ENCODE results near the gene RPS6KA1.
"Not testable (repeated sequence)": the region's sequence is repeated elsewhere in the genome, so short reads cannot be mapped to it uniquely, and the experiment has no call there.

The RPS6KA1 gene

DNA sequence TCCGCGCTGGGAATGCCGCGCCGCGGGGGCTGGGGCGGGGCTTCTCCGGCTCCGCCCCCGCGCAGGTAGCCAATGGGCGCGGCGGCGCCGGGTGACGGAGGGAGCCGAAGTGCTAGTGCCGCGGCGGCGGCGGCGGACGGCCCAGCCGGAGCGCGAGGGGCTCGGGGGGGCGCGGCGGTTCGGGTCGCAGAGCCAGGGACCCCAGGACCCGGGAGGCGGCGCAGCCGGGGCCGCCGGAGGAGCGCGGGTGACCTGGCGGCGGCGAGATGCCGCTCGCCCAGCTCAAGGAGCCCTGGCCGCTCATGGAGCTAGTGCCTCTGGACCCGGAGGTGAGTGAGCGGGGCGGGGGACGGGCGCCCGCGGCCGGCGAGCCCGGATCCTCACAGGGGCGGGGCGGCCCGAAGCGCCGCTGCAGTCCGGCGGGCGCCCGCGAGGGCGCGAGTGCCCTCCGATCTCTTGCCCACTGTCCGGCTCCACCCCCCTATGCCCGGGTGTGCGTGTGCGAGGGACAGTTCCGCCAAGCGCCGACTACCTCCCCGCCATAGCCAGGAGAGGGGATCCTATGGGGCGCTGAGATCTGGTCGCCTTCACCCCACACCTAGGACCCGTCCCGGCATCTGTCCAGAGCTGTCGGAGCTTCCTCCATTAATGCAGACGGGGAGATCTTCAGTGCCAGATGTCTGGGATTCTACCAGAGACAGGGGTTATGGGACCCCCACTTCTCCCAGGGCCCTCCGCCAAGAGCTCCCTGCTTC lies at the start of gene RPS6KA1:
RPS6KA1 (plus strand) TSS at position 107 of the 755 bp plus-strand sequence; CDS start at position 267, 160 bp downstream.
- DNase-seq = no peak

DNA sequence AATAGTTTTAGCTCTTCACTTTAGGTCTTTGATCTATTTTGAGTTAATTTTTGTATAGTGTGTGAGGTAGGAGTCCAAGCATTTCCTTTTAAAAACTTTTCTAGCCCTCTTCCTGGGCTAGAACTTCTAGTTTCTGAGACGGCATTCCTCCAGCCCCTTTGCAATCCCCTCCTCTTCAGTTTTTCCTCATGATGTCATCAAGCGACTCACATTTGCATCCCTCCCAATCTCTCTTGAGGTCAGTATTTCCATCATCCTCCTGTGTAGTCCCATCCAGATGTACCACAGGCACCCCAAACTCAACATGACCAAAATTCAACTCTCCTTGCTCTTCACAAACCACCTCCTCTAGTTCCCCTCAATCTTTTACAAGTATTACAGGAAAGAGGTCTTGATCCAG lies 46.6 kb upstream of the RPS6KA1 start:
- no peak for DNase-seq

DNA sequence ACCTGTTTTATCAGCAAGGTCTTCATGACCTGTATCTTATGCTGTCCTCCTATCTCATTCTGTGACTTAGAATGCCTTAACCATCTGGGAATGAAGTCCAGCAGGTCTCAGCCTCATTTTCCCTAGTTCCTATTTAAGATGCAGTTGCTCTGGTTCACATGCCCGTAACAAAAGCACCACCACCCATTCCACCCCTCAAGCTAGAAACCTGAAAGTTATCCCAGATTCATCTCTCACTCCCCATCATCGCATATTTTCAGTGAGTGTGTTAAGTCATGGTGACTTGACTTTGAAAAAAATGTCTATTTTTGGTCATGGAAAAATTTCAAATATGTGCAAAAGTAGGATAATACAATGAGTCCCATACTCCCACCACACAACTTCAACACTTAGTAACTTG lies 45.6 kb upstream of the RPS6KA1 start:
- DNase-seq = no peak

DNA sequence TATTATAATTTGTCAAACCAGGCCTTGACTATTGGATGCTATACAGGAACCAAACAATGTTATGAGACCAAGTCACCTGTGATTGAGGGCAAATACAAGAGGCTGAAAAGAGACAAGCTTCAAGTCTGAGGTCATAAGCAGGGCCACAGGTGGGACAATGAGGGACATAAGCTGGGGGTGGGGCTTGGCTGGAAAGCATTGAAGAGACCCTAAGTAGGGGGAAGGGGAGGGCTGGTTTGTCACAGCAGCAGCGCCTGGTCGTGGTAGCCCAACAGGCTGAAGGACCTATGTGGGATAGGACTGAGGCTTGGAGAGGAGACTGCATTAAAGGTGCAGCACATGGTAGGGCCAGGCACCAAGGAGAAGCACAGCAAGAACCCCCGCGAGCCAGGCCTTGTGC lies 39.4 kb upstream of the RPS6KA1 start:
- no peak for DNase-seq

DNA sequence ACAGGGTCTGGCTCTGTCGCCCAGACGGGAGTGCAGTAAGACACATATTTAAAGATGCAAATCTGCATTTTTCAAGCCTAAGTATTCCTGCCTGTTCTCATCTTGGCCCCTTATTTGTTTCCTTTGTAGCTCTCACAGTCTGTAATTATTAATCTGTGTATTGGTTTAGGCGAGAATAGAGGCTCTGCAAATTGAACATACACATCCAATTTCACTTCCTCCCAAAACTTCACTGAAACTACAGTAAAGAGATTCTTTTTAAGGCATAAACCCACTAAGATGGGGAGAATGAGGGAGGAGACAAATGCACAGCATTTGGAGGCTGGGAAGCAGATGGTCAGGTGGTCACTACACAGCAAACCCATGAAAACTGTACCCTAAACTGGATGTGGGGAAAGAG lies 36.3 kb upstream of the RPS6KA1 start:
- no peak for DNase-seq

DNA sequence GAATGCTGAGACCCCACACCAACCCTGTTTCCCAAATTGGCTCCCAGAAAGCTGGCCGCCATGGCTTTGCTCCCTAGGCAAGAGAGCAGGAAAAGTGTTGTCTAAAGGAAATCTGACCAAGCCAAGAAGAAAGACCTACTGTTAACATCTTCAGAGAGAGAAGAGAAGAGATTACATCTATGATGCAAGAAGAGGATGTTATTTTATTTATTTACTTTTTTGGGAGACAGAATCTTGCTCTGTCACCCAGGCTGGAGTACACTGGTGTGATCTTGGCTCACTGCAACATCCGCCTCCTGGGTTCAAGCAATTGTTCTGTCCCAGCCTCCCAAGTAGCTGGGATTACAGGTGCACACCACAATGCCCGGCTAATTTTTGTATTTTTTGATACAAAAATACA lies 35.6 kb upstream of the RPS6KA1 start:
- DNase-seq = no peak

DNA sequence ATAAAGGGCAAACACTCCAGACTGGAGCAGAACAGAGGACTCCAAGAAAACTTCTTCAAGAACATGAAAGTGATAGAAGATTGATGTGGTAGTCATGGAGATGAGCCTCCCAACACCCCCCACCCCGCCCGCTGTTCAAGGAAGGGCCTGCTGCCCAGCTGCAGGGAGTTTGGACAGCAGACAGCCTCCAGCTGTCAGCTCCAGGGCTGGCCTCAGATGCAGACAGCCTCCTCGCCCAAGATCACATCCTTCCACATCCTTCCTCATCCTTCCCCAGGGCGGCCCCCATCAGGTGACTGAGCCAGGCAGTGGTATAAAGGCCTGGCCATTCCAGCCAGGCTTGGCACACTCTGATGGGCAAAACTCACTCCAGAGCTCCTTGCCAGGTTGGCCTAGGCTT lies 32.7 kb upstream of the RPS6KA1 start:
- DNase-seq = no peak

DNA sequence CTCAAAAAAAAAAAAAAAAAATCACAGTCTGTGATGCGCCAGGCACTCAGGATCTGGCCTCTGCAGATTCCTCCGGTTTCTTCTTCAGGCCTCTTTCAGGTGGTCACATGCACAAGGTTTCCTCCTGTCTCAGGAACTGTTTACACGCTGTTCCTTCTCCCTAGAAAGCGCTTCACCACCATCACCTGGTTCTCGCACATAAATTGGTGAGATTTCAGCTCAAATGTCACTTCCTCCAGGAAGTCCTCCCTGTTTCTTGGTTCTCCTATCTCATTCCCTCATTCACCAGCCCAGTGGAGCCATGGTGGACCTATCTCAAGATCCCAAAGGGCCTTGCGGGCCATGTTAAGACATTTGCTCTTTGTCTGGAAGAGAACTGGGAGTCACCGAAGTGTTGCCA lies 30.7 kb upstream of the RPS6KA1 start:
- DNase-seq = no peak

DNA sequence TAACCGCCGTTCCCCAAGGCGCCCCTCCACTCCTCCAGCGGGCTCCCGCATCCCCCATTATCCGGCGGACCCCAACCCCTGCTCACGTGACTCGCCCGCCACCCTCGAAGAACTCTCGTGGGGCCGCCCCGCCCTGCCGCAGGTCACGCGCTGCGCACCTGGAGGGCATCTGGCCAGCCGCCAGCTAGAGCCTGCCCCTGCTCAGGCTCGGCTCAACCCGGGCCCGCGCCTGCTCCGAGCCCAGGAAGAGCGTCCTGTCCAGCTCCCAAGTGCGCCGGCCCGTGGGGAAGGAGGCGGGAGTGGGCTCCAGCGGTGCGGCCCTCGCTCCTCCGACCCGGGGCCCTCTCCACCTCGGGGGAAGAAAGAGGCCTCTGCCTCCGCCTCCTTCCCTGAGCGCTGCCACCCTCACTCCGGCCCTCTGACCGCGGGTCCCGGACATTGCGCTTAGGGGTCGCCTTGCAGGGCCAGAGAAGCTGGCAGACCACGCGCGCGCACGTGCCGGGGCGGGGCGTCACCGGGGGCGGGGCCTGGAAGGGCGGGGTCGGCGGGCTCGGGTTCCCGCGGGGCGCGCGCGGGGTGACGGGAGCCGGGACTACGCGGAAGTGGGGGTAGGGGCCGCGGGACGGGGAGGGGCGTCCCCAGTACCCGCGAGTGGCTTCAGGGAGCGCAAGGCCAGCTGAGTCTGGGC lies 28.9 kb upstream of the RPS6KA1 start:
- peak; percentile 36 for DNase-seq

DNA sequence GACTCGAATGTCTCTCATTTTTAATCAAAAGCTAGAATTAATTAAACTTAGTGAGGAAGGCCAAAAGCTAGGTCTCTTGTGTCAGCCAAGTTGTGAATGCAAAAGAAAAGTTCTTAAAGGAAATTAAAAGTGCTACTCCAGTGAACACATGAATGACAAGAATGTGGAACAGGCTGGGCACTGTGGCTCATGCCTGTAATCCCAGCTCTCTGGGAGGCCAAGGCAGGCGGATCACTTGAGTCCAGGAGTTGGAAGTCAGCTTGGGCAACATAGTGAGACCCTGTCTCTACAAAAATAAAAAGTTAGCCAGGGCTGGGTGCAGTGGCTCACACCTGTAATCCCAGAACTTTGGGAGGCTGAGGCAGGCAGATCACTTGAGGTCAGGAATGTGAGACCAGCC lies 18.9 kb upstream of the RPS6KA1 start:
- DNase-seq = not testable (repeated sequence)

DNA sequence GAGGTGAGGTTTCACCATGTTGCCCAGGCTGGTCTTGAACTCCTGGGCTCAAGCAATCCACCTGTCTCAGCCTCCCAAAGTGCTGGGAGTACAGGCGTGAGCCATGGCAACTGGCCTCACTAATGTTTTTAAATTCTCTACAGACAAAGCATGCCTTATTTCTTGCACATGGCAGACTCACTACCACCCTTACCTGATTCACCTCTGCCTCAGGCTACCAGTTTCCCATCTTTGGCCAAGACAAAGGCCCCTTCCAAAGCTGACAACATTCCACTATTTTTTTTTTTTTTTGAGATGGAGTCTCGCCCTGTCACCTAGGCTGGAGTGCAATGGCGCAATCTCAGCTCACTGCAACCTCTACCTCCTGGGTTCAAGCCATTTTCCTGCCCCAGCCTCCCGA lies 13.7 kb upstream of the RPS6KA1 start:
- DNase-seq = not testable (repeated sequence)

DNA sequence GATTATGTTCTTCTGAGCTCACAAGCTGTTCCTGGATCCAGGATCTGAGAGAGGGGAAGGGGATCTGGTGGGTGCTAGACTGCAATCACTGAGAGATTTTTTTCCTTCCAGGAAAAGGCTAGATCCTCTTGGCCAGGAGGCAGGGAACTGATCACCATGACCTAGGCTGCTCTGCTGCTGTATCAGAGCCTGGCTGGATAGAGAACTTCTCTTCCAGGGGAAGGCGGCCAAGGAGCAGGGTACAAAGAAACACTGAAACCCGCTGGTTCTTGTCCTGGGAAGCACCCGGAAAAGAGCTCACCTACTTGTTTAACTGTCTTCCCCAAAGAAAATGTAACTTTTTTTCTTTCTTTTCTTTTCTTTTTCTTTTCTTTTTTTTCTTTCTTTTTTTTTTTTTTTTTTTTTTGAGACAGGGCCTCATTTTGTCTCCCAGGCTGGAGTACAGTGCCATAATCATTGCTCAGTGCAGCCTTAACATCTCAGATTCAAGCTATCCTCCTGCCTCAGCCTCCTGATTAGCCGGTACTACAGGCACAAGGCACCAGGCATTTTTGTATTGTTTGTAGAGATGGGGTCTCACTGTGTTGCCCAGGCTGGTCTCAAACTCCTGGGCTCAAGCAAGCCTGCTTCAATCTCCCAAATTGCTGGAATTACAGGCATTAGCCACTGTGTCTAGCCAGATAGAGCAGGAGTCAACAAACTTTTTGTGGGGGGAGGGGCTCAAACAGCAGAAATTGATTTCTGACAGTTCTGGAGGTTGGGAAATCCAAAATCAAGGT lies 12.4 kb upstream of the RPS6KA1 start:
- DNase-seq = no peak

DNA sequence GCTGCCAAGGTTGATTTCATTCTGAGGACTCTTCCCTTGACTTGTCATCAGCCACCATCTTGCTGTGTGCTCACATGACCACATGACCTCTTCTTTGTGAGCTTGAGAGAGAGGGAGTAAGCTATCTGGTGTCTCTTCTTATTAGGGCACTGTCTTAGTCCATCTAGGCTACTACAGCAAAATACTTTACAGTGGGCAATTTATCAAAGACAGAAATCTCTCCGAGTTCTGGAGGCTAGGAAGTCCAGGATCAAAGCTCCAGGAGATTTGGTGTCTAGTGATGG lies 11.9 kb upstream of the RPS6KA1 start:
- no peak for DNase-seq

DNA sequence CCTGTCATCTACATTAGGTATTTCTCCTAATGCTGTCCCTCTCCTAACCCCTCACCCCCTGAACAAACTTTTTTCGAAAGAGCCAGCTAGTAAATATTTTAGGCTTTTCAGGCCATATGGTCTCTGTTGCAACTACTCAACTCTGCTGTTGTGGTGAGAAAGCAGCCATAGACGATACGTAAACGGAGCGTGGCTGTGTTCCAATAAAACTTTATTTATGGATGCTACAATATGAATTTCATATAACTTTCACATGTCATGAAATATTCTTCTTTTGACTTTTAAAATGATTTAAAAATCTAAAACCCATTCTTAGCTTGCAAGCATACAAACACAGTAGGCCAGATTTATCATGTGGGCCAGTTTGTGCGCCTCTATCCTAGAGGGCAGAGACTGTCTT lies 11.2 kb upstream of the RPS6KA1 start:
- DNase-seq = no peak

DNA sequence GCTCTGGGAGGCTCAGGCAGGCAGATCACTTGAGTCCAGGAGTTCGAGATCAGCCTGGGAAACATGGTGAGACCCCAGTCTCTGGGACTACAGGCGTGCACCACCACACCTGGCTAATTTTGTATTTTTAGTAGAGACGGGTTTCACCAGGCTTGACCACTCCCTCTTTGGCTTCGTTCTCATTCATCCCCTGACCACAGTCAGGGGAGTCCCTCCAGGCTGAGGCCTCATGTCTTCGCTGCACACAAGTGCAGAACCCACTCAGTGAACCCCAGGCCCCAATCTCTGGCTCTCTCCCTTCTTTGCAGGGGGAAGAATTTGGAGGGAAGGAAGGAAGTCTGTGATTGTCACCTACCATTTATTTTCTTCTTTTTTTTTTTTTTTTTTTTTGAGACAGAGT lies 9.2 kb upstream of the RPS6KA1 start:
- no peak for DNase-seq

DNA sequence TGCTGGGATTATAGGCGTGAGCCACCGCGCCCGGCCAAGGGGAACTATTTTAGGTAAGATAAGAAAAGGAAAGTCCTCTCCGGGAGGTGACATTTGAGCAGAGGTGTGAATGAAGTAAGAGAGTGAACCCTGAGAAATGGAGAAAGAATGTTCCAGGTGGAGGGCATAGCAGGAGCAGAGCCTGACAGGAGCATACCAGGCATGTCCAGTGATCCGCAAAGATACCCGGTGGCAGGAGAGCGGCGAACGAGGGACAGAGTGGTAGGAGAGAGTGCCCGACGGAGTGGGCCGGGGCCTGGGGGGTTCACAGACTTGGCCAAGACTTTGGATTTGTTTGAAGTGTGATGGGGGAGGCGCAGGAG lies 7.9 kb upstream of the RPS6KA1 start:
- DNase-seq = no peak

DNA sequence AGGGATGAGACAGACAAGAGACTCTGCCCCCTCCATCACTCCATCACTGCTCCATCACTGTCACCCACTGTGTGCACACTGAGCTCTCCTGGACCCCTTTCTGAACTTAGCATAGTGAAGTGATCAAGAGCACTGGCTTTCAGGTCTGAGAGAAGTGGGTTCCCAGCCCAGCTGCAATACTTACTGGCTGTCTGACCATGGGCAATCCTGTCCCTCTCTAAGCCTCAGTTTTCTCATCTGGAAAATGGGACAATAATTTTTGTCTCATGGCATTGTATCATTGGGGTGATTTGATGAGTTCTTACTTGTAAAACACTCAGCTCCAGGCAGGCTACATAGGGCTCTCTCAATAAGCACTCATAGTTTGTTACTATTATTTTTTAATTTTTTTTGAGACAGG lies 7.5 kb upstream of the RPS6KA1 start:
- no peak for DNase-seq

DNA sequence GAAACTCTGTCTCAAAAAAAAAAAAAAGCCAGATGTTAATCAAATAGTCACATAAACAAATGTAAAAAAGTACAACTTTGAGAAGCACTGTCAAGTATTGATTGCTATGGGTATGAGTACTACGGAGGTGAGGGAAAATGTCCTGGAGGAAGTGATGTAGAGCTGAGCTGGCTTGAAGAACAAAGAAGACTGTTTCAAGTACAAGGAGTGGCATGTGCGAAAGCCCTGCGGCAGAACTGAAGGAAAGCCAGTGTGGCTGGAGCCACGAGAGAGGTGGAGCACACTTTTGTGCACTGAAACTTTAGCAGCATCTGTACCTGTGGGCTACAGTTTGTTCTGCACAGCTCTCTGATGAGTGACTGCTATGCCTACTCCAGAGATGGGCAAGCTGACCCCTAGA lies 5.4 kb upstream of the RPS6KA1 start:
- DNase-seq = no peak

DNA sequence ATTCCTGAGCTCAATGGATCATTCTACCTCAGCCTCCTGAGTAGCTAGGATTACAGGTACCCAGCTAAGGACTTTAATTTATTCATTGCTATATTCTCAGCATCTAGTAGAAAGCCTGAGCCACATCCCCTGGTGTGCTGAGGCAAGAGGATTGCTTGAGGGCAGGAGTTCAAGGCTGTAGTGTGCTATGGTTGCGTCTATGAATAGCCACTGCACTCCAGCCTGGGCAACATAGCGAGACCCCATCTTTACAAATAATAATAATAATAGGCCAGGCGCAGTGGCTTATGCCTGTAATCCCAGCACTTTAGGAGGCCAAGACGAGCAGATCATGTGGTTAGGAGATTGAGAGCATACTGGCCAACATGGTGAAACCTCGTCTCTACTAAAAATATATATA lies 3.3 kb upstream of the RPS6KA1 start:
- DNase-seq = no peak

DNA sequence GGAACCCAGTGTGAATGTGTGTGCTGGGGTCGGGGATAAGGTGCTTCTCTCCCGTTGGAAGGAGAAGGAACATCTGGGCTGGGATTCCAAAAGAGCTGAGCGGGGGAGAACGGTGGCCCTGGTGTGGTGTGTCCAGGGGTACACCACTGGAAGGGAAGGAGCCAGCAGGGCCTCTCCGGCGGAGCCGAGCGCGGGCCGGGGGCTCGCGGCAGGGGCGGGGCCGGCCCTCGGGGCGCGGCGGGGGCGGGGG lies 231 bp upstream of the RPS6KA1 start:
- no peak for DNase-seq

DNA sequence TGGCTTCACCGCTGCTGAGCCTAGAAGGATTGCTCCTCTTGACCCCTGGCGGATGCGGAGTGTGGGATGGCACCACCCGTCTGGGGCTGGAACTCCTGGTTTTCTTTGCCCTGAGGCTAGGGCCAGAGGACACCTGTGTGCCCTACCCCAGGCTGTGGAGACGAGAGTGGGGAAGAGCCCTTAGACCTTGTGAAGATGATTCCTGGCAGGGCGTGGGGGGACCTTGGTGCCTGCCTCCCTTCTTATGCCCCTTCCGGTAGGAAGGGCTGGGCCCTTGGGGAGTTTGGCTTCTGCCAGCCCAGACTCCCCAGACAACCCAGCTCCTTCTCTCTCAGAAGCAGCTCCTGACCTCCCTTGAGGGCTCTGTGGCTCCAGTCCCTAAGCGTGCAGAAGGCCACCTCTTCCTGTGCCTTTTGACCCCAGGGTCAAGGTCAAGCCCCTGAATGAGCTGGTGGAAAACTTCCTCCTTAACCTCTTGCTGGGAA lies 891 bp downstream of the RPS6KA1 start:
- no peak for DNase-seq

DNA sequence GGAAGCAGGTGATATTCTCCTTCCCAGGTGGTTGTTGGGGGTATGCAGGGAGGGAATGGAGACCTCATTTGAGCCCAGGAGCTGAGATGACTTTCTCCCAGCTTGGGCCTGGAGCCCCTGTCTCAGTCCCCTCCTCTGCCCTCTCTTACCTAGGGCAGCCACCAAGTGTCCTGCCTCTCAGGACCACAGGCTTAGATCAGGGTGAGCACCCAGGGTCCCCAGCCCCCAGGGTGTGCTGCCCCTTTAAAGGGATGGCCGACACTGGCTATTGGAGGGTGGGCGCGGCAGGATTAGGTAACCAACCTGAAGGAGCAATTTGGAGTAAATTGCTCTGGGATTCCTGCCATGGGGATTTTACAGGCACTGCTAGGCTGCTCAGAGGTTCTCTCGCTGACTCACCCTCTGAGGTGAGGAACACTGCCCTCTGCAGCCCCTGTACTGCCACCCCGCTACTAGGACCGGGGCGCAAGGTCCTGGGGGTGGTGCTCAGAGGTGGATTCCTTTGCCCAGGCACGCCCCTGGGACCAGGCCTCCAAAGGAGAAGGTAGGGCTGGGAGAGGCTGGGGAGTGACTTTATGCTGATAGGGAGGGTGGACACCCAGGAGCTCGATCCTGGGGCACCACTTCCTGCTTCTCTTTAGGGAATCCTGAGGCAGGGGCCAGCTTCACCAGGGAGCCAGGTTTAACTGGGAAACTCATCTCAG lies 1.5 kb downstream of the RPS6KA1 start:
- no peak for DNase-seq

DNA sequence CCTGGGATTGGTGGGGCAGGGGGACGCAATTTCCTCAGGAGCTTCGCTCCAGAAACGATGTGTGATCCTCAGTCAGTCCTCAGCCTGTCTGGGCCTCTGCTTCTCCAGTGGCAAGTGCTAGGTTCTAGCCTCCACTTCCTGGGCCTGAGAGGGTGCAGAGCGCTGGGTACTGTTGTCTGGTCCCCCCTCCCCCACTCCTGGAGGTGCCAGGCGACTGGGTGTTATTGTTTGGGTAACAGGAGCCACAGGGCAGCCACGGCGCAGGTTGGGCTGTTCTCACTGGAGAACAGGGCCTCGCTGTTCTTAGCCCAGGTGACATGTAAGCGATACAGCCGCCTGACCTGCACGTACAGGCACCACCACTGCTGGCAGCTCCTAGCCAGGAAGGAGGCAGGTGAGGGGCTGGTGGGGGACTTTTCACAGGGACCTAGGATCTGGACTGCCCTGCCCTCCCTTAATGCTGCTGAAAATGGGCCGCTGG lies 2.1 kb downstream of the RPS6KA1 start:
- DNase-seq = no peak
